ENCODE data around the gene BRD4.
"Not testable (repeated sequence)": the region's sequence is repeated elsewhere in the genome, so short reads cannot be mapped to it uniquely, and the experiment has no call there.

Gene BRD4

DNA sequence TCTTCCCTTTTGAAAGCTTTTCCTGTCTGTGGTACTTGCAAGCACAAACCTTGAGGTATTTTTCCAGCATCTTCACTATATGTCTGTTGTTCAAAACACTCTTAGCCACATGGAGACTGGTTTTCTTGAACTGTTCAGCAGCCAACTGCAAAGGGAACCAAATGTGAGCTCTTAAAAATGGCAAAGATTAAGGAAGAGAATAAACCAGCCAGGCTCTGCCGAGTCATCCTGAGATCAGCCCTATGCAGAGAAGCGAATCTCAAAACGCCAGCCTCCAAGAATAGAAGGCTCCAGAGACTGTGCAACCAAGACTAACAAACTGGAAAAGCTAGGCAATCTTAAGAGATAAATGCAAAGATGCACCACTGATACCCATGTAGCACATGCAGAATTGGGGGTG is 26.6 kb upstream of the BRD4 start:
- no peak for DNase-seq

DNA sequence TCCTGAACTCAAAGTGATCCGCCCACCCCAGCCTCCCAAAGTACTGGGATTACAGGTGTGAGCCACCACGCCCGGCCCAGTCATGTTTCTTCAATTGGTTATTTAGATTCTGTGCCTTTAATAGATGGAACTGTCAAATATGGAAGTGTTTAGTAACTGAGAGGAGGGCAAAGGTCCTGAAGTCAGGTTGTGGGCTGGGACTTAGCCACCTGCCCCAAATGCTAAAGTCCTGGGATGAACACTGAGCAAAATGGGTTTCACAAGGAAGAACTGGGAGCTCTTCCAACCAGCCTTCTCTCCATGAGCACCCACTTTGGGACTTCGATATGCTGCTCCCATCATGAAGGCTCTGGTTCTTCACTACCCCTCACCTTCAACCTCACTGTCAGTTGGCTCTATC is 25.6 kb upstream of the BRD4 start:
- DNase-seq, result no peak

DNA sequence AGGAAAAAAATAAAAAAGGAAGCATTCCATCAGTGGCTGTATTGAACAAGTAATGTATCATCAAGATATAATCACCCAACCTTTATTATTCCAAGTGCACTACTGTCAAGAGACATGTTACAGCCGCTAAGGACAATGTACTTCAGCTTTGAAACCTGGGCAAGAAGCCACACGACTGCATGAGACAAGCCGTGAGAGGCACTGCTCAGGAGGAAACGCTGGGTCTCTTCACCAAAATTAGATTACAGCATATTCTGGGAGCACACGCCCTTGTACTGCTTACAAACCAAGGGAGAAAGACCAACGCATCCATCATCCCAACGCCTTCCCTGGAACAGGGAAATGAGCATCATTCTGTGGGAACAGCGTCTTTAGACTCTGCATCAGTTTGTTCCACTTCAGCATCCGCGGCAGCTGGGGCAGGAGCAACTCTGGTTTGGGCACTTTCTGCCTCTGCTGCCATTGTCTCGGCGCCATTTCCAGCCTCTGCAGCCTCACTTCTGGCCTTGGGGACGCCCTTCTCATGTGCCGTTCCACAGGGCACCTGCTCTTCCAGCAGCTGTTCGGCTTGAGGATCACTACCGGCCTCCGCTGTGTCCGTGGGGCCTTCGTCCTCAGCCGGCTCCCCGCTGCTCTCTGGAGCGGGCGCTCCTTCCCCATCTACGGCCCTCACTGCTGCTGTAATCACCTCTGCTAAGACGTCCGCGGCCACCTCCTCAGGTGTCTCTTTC is 22.4 kb upstream of the BRD4 start:
- DNase-seq, result peak in 1 of 2 experiments; percentile 16

DNA sequence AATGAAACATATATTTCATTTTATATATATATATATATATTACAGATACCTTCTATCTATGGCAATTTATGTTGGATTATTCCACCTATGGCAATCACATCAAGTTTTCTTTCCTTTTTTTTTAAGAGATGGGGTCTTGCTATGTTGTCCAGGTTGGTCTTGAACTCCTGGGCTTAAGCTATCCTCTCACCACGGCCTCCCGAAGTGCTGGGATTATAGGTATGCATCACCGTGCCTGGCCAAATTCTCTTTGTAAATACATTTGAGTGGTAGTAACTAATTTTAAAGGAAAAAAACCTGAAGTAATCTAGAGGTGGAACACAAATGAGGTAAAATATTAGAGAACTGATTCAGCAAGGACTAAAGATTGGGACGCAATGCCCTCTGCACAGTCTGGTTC is 21.6 kb upstream of the BRD4 start:
- no peak for DNase-seq

DNA sequence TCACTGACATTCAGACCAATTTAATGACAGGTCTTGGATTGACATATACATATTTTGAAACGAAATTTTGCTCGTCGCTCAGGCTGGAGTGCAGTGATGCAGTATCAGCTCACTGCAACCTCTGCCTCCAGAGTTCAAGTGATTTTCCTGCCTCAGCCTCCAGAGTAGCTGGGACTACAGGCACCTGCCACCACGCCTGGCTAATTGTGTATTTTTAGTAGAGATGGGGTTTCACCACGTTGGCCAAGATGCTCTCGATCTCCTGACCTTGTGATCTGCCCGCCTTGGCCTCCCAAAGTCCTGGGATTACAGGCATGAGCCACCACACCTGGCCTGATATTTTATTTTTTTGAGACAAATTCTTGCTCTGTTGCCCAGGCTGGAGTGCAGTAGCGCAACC is 20.2 kb upstream of the BRD4 start:
- DNase-seq, result not testable (repeated sequence)

DNA sequence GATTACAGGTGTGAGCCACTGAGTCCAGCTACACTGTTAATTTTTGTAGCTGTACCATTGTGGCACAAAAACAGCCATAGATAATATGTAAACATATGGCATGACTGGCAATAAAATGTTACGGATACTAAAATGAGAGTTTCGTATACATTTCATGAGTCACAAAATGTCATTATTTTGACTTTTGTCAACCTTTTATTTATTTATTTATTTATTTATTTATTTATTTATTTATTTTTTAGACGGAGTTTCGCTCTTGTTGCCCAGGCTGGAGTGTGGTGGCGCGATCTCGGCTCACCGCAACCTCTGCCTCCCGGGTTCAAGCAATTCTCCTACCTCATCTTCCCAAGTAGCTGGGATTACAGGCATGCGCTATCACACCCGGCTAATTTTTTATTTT is 9.0 kb upstream of the BRD4 start:
- not testable (repeated sequence) for DNase-seq

DNA sequence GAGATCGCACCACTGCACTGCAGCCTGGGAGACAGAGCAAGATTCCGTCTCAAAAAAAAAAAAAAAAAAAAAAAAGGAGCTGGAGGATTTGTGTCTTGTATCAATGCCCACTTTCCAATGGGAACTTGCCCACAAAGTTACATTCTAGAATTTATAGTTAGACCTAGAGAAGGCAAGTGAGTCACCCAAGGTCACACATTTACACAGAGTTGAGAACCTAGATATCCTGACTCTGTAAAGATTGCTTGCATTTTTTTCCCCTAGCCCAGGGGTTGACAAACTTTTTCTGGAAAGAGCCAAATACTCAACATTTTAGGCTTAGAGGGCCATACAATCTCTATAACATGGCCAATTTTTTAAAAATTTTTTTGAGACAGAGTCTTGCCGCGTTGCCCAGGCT is 7.7 kb upstream of the BRD4 start:
- DNase-seq, result no peak

DNA sequence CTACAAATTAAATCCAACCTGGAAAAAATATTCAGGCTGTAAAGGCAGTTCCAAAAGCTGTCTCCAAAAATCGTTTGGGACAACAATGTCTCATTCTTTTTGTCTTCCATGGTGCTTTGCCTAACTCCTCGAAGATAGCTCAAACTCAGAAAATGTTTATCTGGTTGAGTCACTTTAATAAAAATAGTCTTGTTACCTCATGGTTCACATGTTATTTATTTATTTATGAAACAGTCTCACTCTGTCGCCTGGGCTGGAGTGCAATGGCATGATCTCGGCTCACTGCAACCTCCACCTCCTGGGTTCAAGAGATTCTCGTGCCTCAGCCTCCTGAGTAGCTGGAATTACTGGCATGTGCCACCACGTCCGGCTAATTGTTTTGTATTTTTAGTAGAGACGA is 4.9 kb upstream of the BRD4 start:
- DNase-seq, result no peak

DNA sequence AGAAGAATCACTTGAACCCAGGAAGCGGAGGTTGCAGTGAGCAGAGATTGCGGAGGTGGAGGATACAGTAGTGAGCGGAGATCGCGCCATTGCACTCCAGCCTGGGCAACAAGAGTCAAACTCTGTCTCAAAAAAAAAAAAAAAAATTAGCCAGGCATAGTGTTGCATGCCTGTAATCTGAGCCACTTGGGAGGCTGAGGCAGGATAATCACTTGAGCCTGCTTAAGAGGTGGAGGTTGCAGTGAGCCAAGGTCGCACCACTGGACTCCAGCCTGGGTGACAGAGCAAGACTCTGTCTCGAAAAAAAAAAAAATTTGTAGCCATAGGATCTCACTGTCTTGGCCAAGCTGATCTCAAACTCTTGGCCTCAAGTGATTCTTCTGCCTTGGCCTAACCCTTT is 3.7 kb upstream of the BRD4 start:
- DNase-seq, result peak in 1 of 2 experiments; percentile 33

DNA sequence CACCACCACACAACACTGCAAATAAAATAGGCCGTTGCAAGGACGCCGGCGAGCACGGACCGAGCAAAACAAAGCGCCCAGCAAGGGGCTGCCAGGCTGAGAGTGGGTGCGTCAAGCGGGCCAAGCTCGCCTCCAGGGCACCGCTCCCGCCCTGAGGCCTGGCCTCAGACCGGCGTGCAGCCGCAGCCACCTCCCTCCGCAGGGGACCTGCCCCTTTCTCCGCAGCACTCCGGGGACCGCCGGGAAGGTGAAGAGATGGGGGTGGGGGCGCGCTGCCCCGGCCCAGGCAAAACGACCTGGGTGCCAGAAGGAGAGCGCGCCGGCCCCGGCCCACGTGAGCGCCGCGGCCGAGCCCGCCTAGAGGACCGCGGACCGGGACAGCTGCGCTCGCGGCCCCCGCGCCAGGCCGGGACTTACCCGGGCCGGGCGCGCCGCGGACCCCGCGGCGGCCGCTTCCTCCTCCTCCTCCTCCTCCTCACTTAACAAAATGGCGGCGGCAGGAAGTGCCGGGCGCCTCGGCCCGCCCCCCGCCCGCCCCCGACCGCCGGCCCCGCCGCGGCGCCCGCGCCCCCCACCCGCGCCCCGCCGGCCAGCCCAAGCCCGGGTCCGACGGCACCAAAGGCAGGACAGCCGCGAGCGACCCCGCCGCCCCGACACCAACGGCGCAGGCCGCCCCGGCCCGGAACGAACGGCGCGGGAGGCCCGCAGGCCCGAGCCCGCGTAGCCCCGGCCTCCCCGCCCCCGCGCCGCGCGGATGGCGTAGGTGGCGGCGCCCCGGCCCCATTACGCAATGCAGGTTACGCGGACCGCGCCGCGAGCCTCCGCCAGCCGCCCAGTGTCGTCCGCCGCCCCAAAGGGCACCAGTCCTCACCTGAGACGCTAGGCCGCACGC is 674 bp downstream of the BRD4 start:
- DNase-seq, result peak in 1 of 2 experiments; percentile 39

DNA sequence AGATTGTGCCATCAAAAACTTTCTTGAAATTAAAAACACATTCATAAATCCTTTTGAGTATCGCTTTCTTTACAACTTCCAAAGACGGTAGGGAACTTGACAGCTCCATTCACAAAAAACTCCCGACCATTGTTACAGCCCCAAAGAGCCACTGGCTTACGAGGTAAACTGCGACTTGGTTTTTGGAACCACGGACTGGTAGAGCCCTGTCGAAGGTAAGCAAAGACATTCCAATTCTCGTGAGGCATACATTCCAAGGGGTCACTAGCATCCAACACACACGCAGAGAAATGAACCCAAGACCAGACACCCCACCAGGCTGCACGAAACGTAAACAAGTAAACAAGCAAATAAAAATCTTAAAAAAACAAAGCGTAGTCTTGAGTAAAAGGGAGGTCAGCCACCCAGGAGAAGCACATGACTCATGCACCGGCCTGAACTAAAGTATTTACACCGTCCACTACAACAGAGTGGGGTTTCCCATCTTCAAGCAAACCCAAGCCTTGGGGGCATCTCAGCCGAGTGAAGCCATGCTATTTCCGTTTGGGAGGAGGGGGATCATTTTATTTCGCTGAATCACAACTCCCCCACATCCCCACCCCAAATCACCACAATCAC is 1.4 kb downstream of the BRD4 start:
- no peak for DNase-seq

DNA sequence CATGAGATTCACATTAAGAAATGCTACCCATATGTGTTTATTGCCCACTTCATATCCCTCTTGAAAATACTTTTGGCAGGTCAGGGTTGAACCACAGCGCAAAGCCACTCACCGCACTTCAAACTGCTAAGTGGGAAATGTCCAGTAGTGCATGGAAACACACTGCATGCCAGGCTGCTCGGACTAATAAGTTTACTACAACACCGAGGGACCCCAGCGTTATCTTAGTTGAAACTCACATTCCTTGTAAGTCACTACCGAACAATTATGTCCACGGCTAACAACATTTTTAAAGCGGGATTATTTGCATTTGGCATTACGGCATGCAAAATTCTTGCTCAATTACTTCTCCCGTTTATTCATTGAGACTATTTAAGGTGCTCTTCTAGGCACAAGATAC is 4.0 kb downstream of the BRD4 start:
- DNase-seq, result no peak

DNA sequence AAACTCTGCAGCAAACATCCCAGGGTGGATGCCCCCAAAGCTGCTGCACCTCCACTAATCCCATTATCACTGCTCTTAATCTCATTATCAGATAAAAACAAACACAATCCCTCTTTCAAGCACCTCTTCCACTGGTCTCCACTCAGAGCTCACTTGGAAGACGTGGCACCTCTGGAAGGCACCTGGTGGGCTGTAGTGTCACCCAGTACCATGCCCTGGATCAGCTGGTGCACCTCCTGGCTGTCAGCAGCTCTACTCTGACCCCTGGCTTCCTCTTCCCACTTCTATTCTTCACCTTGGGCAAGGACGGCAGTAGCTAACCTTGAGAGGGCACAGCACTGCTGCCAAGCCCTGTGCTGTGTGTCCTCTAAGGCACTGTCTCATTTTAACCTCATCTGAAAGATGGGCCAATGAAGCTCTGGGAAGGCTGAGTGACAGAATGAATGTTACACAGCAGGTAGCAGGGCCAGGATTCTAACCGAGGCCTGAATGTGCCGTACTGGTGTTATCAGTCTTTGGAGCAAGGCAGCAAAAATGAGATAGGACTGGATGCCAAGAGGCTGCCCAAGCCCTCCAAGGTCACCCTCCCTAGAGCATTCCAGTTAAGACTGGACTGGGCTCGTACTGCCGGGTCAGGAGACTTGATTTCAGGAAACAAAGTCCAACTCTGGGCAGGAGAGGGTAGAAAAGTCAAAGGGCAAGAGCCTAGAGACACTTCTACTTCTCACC is 7.4 kb downstream of the BRD4 start:
- peak; percentile 74 to 85 for DNase-seq

DNA sequence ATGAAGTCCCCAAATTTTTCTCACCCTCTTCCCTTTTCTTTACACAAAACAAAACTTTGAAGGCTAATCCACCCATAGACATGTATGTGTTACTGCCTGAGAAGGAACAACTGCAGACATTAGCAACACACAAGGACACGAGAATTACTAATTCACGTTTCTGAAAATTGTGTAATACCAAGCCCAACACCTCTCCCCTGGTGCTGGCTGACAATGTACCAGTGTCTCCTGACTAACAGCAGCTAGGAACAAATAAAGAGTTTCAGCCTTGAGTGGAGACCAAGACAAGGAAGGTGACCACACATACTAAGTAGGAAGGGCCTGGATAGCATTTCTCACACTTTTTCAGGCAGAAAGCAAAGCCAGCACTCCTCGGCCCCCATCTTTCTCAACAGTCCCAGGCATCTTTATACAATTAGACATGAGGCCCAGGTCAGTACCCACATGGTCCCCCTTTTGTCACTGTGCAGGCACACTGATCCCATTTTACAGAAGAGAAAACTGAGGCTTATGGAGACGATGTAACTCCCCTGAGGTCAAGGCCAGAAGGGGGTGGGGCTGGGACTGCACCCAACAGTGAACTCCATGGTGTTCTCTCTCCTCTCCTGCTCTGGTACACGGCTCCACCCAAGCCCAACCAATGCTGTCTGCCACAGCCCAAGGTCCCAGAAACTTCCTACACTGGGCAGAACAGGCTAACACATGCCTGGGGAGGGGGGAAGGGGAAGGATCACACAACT is 8.7 kb downstream of the BRD4 start:
- no peak for DNase-seq

DNA sequence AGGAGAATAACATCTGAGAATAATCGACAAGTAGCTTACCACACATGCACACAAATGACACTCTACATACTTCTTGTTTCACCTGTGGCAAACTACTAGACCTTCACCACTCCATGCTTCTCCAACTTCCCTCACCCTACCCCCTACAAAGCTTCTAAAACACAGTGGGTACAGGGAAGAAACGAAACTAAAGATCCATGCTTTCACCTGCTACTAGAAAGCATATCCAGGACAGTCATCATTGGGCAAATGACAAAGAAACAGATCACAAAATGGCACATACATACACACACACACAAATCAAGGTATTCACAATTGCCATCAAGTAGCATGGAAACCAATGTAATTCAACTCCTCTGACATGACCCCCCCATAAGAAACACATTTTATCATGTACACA is 10.6 kb downstream of the BRD4 start:
- no peak for DNase-seq

DNA sequence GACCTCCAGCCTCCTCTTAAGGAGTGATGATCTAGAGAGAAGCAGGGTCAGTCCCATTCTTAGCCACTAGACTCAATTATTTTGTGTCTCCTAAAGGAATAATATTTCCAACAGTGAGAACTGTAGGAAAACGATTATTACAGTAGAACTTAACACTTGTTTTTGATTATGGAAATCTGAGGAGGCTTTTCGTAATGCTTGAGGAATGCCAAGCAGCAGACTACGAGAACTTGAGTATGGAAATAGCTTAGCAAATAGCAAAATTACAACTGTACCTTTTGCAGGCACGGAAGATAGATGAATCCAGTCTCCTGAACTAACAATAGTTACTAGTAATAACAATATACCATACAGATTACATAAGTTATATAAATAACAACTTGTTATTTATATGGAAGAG is 12.2 kb downstream of the BRD4 start:
- DNase-seq, result no peak

DNA sequence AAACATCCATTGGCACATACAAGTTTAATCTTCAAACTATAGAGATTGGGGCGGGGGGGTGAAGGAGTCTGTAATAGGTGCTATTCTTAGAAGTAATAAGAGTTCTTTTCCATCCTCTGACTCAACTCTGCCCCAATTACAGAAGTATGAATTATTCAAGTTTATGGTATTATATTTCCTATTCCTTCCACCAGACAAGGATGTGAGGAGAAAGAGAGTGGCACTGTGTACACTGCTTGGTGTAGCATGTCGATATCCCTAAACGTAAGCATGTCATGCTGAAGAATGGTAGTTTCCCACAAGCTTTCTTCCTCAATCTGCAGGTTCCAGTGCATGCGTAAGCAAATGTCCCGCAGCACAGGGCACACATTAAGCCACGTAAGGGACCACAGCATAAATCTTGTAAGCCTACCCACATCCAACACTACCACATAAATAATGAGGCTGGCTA is 14.1 kb downstream of the BRD4 start:
- no peak for DNase-seq

DNA sequence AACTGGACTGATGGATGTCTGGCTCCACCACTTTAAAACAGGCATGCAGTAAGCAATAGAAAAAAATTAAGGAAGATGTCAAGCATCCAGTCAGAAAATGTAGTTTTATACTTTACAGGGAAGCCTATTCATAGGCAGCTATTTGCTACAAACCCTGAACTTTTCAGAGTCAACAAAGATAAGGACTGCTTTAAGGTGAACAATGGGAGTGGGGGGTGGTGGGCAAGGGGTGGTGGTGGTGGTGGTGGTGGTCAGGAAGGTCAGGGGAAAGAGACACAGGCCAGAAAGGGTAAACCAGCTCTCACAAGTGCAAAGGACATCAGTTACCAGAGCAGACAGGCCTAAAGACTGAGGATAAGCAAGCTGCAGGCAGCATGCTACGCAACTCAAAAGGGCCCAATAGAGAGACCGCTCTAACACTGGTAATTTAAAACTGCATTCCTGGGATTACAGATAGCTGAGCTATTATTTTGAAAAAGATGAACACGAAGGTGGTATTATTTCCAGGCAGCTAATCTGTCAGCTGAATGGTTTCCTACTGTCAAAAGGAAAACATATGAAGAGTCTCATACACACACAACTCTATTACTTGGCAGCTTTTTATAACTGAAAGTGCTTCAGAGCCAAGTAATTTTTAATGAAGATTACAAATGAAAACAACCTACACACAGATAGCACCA is 14.8 kb downstream of the BRD4 start:
- DNase-seq, result no peak

DNA sequence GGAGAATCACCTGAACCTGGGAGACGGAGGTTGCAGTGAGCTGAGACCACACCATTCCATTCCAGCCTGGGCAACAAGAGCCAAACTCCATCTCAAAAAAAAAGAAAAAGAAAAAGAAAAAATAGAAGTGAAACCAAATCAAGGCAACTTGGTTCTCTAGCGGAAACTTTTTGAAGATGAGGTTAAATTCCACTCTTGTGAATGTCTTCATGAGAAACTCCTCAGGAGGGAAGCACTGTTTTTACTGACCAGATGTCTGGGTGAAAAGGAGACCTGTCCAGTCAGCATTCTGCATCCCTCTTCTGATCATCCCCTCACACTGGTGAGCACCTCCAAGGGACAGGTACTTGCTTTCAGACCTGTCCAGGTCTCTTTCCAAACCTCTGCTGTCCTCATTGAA is 15.8 kb downstream of the BRD4 start:
- no peak for DNase-seq

DNA sequence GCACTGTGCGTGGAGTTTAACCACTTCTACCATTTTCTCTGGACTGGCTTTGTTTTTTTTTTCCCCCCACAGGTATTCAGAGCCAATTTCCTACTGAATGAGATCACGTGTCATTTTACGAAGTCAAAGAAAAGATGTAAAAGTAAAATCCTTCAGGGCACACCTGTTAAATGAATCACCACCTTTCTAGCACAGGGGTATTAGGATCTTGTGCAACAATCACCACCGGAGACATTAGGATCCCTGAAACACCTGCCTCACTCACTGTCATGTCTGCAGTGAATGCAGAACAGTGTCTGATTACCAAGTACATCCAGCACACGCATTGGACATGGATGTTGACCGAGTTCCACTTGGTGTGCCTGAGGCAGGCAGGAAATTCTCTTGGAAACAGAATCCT is 17.2 kb downstream of the BRD4 start:
- DNase-seq, result no peak

DNA sequence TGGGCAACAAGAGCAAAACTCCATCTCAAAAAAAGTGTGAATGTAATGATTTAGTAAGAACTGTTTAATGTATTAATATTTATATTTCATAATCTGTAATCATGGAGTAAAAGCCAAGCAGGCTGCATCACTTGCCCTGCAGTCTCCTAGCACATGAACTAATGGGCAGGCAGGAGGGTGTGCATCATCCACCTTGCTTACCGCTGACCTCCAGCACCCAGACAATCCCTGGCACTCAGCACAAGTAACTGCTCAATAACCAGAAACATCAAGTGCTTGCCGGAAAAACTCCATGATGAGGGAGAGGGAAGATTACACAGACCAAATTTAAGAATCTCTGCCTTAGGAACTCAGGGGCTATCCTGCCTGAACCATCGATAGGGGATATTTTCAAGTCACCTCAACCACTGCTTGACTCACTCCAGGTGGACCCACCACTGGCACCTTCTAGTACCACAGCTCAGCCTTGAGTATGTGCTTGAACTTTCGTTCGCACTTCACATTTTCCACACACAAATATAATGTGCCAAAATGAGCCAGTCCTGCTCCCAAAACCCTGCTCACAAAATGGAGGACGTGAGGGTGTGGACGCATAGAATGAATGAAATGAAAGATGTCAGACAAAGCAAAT is 18.6 kb downstream of the BRD4 start:
- no peak for DNase-seq

Data from NCI-H524 (cell line).